ENCODE results near the gene DNAH9. TPM values are rescaled to one million over a fixed set of nuclear protein-coding genes. Genes with fewer than 3 reads are reported as not detected.

Gene DNAH9
- total and polyA plus RNA-seq, 2 donors from 2014 or later, result 3.7 to 6.9 TPM

GRCh38 chr17:11813278-11813677 is 215.0 kb downstream of the DNAH9 start:
- peaks cover 0 to 4% (median 0%) of the 10 kb centered on the region in 3 donors for H3K4me1 ChIP-seq (ENCODE audit: control insufficient read depth in 2 of 3, insufficient read depth in 2 of 3, low read depth in 1 of 3, low read length in 3 of 3)

GRCh38 chr17:11813871-11814270 is 215.6 kb downstream of the DNAH9 start:
- peak in 1 of 5 donors; percentile 10 for DNase-seq
- intact Hi-C loops (cut with DNase I), result no loop called here
- H3K9me3 ChIP-seq (ENCODE audit: control insufficient read depth in 2 of 3, insufficient read depth in 1 of 3, low read length in 3 of 3), result no peaks in the 10 kb centered on the region
- H3K4me1 ChIP-seq (ENCODE audit: control insufficient read depth in 2 of 3, insufficient read depth in 2 of 3, low read depth in 1 of 3, low read length in 3 of 3), result peaks cover 0 to 4% (median 0%) of the 10 kb centered on the region in 3 donors
- no peak overlapping the region for H3K27ac ChIP-seq (ENCODE audit: low read depth in 2 of 2, low read length in 2 of 2)
- H3K27me3 ChIP-seq (ENCODE audit: control insufficient read depth, insufficient read depth, low read length), result no peaks in the 10 kb centered on the region
- no peak overlapping the region for H3K4me3 ChIP-seq (ENCODE audit: low read length in 3 of 3)
- no peak for TF ChIP-seq CTCF (IDR thresholded peaks at IDR 0.05; ENCODE audit: borderline replicate concordance, extremely low read depth, insufficient read depth)
- no peak for FAIRE-seq
- H3K9ac ChIP-seq (ENCODE audit: low read length in 3 of 3), result no peak overlapping the region
- no peaks in the 10 kb centered on the region for H3K36me3 ChIP-seq (ENCODE audit: control insufficient read depth in 2 of 3, insufficient read depth in 3 of 3, low read length in 3 of 3)

More at GRCh38 chr17:11813278-11813677, 215.0 kb downstream of the DNAH9 start:
- no peaks in the 10 kb centered on the region for H3K9me3 ChIP-seq (ENCODE audit: control insufficient read depth in 2 of 3, insufficient read depth in 1 of 3, low read length in 3 of 3)
- H3K4me3 ChIP-seq (ENCODE audit: low read length in 3 of 3), result no peak overlapping the region
- no peak for TF ChIP-seq CTCF (IDR thresholded peaks at IDR 0.05; ENCODE audit: borderline replicate concordance, extremely low read depth, insufficient read depth)
- DNase-seq (no peak), FAIRE-seq (no peak)
- no peaks in the 10 kb centered on the region for H3K27me3 ChIP-seq (ENCODE audit: control insufficient read depth, insufficient read depth, low read length)
- intact Hi-C loops (cut with DNase I), result no loop called here
- no peaks in the 10 kb centered on the region for H3K36me3 ChIP-seq (ENCODE audit: control insufficient read depth in 2 of 3, insufficient read depth in 3 of 3, low read length in 3 of 3)
- no peak overlapping the region for H3K9ac ChIP-seq (ENCODE audit: low read length in 3 of 3)
- H3K27ac ChIP-seq (ENCODE audit: low read depth in 2 of 2, low read length in 2 of 2), result no peak overlapping the region

GRCh38 chr17:11814655-11815262 is 216.5 kb downstream of the DNAH9 start:
- Histone ChIP-seq H3K4me3 (ENCODE audit: low read length in 3 of 3) (no peak overlapping the region), H3K9ac (ENCODE audit: low read length in 3 of 3) (no peak overlapping the region), H3K27ac (ENCODE audit: low read depth in 2 of 2, low read length in 2 of 2) (no peak overlapping the region), H3K9me3 (ENCODE audit: control insufficient read depth in 2 of 3, insufficient read depth in 1 of 3, low read length in 3 of 3) (no peaks in the 10 kb centered on the region), H3K36me3 (ENCODE audit: control insufficient read depth in 2 of 3, insufficient read depth in 3 of 3, low read length in 3 of 3) (no peaks in the 10 kb centered on the region), H3K4me1 (ENCODE audit: control insufficient read depth in 2 of 3, insufficient read depth in 2 of 3, low read depth in 1 of 3, low read length in 3 of 3) (peaks cover 0 to 4% (median 0%) of the 10 kb centered on the region in 3 donors), H3K27me3 (ENCODE audit: control insufficient read depth, insufficient read depth, low read length) (no peaks in the 10 kb centered on the region)
- no peak for TF ChIP-seq CTCF (IDR thresholded peaks at IDR 0.05; ENCODE audit: borderline replicate concordance, extremely low read depth, insufficient read depth)
- FAIRE-seq, result no peak
- DNase-seq, result no peak
- intact Hi-C loops (cut with DNase I), result no loop called here

GRCh38 chr17:11816409-11816808 is 218.1 kb downstream of the DNAH9 start:
- no peaks in the 10 kb centered on the region for H3K36me3 ChIP-seq (ENCODE audit: control insufficient read depth in 2 of 3, insufficient read depth in 3 of 3, low read length in 3 of 3)
- peaks cover 0 to 4% (median 0%) of the 10 kb centered on the region in 3 donors for H3K4me1 ChIP-seq (ENCODE audit: control insufficient read depth in 2 of 3, insufficient read depth in 2 of 3, low read depth in 1 of 3, low read length in 3 of 3)
- FAIRE-seq, result no peak
- H3K27ac ChIP-seq (ENCODE audit: low read depth in 2 of 2, low read length in 2 of 2), result no peak overlapping the region
- no peaks in the 10 kb centered on the region for H3K27me3 ChIP-seq (ENCODE audit: control insufficient read depth, insufficient read depth, low read length)
- H3K9me3 ChIP-seq (ENCODE audit: control insufficient read depth in 2 of 3, insufficient read depth in 1 of 3, low read length in 3 of 3), result no peaks in the 10 kb centered on the region
- TF ChIP-seq CTCF (IDR thresholded peaks at IDR 0.05; ENCODE audit: borderline replicate concordance, extremely low read depth, insufficient read depth), result no peak
- no peak for DNase-seq
- no peak overlapping the region for H3K4me3 ChIP-seq (ENCODE audit: low read length in 3 of 3)
- intact Hi-C loops (cut with DNase I), result no loop called here
- no peak overlapping the region for H3K9ac ChIP-seq (ENCODE audit: low read length in 3 of 3)
